ENCODE results near the gene PNO1.

Gene PNO1

DNA sequence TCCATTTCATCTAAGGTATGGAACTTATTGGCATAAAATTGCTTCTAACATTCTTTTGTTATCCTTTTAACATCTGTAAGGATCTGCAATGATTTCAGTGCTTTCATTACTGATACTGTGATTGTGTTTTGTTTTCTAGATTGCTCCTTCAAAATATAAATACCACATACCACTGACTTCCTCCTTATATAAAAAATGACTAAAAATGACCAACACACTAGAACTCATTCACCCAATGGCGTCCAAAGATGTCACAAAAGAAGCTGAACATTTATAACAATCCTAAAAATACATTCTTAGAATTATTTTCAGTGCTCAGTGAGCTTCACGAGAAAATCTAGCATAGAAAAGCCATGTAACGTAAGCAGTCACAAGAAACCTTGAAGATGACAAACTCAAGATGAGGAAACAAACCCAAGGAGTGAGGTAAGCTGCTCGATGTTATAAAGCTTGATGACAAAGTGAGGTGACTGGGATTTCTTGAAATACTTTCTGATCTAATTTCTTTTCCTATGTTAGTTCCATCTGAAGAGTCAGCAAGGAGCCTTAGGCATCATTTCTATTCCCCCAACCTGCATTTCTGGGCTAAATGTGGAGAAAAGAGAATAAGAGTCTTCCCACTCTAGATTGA, 42.6 kb downstream of the PNO1 start:
- no peak for TF ChIP-seq TAF1 (IDR thresholded peaks at IDR 0.05; ENCODE audit: low read depth, low read length)
- TF ChIP-seq PAX5 (IDR thresholded peaks at IDR 0.05; ENCODE audit: insufficient read depth, low read length, severe bottlenecking), result no peak
- TF ChIP-seq POU2F2 (IDR thresholded peaks at IDR 0.05; ENCODE audit: low read depth, low read length), result no peak
- FAIRE-seq, result no peak

DNA sequence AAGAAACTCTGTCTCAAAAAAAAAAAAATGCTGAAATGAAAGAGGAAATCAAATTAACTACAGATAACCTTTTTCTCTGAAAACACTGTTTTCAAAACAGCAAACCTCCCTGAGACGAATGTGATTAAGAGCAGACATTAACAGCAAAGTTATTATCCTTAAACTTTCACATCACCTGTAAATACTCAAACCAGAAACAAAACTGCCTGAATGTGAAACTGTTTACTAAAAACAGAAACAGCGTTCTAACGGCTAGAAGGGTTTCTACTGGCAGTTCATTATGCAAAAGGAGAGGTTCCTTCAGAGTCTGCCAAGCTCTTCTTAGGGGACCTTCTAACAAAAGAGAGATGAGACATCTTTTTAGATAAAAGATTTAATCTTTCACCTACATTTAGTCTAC, 45.9 kb downstream of the PNO1 start:
- DNase-seq (ENCODE audit: insufficient read length, low spot score) (peak; percentile 37), FAIRE-seq (peak; percentile 78)
- TF ChIP-seq TAF1 (IDR thresholded peaks at IDR 0.05; ENCODE audit: low read depth, low read length), result no peak
- no peak for TF ChIP-seq SPI1 (IDR thresholded peaks at IDR 0.05; ENCODE audit: low read depth, low read length)
- TF ChIP-seq POLR2A (IDR thresholded peaks at IDR 0.05; ENCODE audit: low read depth, low read length), result no peak
- TF ChIP-seq POU2F2 (IDR thresholded peaks at IDR 0.05; ENCODE audit: low read depth, low read length), result peak; percentile 94

More for the DNA sequence above, 42.6 kb downstream of the PNO1 start:
- no peak for DNase-seq (ENCODE audit: insufficient read length, low spot score)

DNA sequence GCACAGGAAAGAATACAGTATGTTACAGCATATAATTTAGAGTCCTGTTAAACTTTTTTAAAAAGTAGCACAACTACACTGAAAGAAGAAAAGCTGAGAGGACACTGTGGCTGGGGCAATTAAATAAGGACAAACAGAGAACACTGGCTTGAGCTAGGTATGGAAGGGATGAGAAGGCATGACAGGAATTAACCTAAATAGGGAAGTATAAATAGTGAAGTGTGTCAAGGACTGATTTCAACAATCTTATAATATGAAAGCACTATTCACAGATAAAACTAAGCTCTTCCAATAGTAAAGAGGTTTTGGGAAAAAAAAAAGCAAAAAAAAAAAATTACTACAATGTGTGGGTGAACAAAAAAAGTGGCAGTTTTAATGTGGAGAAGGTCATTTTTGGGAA, 49.1 kb downstream of the PNO1 start:
- TF ChIP-seq POLR2AphosphoS5 (IDR thresholded peaks at IDR 0.05; ENCODE audit: low read depth, low read length), result no peak
- no peak for TF ChIP-seq POU2F2 (IDR thresholded peaks at IDR 0.05; ENCODE audit: low read depth, low read length)
- no peak for TF ChIP-seq POLR2A (IDR thresholded peaks at IDR 0.05; ENCODE audit: low read depth, low read length)
- no peak for TF ChIP-seq SPI1 (IDR thresholded peaks at IDR 0.05; ENCODE audit: low read depth, low read length)
- TF ChIP-seq PAX5 (IDR thresholded peaks at IDR 0.05; ENCODE audit: insufficient read depth, low read length, severe bottlenecking), result no peak
- TF ChIP-seq TAF1 (IDR thresholded peaks at IDR 0.05; ENCODE audit: low read depth, low read length), result no peak
- DNase-seq (ENCODE audit: insufficient read length, low spot score) (no peak), FAIRE-seq (no peak)

DNA sequence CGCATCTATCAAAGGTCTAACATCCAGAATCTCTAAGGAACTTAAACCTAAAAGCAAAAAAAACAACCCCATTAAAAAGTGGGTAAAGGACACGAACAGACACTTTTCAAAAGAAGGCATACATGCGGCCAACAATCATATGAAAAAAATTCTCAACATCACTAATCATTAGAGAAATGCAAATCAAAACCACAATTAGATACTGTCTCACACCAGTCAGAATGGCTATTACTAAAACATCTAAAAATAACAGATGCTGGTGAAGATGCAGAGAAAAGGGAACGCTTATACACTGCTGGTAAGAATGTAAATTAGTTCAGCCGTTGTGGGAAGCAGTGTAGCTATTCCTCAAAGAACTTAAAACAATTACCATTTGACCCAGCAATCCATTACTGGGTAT, 56.7 kb downstream of the PNO1 start:
- TF ChIP-seq SPI1 (IDR thresholded peaks at IDR 0.05; ENCODE audit: low read depth, low read length), result peak; percentile 13; the same call in 1 of the 2 replicates
- TF ChIP-seq POLR2A (IDR thresholded peaks at IDR 0.05; ENCODE audit: low read depth, low read length), result no peak
- FAIRE-seq, result peak; percentile 82
- no peak for DNase-seq (ENCODE audit: insufficient read length, low spot score)

DNA sequence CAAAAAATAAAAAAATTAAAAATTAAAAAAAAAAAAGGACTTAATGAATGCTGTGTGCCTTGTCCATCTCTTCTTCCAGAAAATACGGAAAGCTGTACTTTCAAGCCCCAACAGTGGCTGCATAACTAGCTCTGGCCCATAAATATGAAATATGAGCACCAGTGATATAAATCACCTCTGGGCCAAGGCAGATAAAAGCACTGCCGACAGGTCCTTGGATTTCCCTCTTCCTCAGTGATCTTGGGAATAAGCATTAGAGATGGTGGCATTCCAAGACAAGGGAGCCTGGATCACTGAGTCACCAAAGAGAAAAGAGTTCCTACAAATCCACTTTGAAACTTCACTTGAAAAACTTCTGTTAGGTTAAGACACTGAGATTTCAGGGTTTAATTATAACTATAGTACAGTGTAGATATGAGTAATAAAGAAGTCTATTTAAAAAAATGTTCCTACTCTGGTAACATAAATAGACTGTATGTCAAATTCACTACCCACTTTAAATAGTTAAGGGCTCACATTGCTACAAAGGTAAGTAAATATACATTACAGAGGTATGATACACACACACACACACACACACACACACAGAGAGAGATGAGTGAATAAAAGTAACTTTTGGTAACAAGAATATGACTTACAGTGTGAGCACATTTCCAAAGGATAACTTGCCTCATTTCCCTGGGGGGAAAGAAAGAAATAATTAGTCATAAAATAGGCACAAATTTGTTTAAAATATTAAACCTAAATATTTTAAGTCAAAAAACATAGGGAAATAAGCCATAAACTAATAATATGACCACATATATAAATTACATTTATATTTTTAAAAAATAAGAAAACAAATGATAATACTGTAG, 59.0 kb downstream of the PNO1 start:
- DNase-seq (ENCODE audit: insufficient read length, low spot score) (no peak), FAIRE-seq (no peak)

DNA sequence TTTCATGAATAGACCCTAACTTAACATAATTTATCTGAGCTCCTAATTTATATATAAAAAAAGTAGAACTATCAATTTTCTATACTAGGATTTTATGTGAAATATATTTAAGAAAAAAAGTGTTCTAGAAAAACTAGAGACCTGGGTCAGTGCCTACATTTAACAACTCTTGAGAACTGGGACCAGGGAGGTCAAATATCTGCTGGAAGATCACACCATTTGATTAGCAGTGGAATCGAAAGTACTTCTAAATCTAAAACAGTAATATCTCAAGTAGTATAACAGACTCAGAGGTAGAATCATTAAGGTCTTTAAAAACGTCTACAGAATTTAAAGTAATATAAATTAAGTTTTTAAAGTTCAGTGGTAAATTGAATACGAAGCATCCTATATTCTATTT, 60.0 kb downstream of the PNO1 start:
- TF ChIP-seq PAX5 (IDR thresholded peaks at IDR 0.05; ENCODE audit: insufficient read depth, low read length, severe bottlenecking) (no peak), SPI1 (IDR thresholded peaks at IDR 0.05; ENCODE audit: low read depth, low read length) (no peak), POLR2A (IDR thresholded peaks at IDR 0.05; ENCODE audit: low read depth, low read length) (no peak), POU2F2 (IDR thresholded peaks at IDR 0.05; ENCODE audit: low read depth, low read length) (no peak), TAF1 (IDR thresholded peaks at IDR 0.05; ENCODE audit: low read depth, low read length) (no peak), POLR2AphosphoS5 (IDR thresholded peaks at IDR 0.05; ENCODE audit: low read depth, low read length) (no peak)
- FAIRE-seq, result no peak
- no peak for DNase-seq (ENCODE audit: insufficient read length, low spot score)

More for the DNA sequence above, 59.0 kb downstream of the PNO1 start:
- TF ChIP-seq POU2F2 (IDR thresholded peaks at IDR 0.05; ENCODE audit: low read depth, low read length) (no peak), SPI1 (IDR thresholded peaks at IDR 0.05; ENCODE audit: low read depth, low read length) (no peak), POLR2A (IDR thresholded peaks at IDR 0.05; ENCODE audit: low read depth, low read length) (no peak), PAX5 (IDR thresholded peaks at IDR 0.05; ENCODE audit: insufficient read depth, low read length, severe bottlenecking) (no peak)

DNA sequence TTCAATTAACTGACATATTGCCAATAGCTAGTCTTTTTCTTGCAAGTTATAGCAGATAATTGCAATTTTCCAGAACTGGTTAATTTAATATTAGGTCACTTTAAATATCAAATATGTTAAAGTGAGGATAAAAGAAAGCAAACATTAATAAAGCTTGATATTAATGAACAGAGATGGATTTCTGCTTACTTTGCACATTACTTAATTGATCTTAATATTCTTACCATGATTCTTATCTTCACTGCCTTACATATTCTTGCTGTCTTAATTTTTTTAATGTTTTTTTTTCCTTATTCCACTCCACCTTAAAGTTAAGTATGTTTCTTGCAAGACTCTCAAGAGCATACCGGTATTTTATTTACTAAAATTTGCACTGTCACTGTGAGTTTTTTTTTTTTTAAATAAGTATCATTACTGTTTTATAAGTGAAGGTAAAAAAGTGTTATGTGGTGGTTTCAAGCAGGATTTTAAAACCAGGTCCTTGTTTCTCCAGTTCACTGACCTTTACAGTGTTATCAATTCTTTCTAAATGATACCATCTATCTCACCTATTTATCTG, 60.7 kb downstream of the PNO1 start:
- FAIRE-seq, result no peak
- no peak for DNase-seq (ENCODE audit: insufficient read length, low spot score)
- no peak for TF ChIP-seq POLR2AphosphoS5 (IDR thresholded peaks at IDR 0.05; ENCODE audit: low read depth, low read length)
- no peak for TF ChIP-seq TAF1 (IDR thresholded peaks at IDR 0.05; ENCODE audit: low read depth, low read length)
- no peak for TF ChIP-seq POLR2A (IDR thresholded peaks at IDR 0.05; ENCODE audit: low read depth, low read length)
- TF ChIP-seq SPI1 (IDR thresholded peaks at IDR 0.05; ENCODE audit: low read depth, low read length), result no peak

DNA sequence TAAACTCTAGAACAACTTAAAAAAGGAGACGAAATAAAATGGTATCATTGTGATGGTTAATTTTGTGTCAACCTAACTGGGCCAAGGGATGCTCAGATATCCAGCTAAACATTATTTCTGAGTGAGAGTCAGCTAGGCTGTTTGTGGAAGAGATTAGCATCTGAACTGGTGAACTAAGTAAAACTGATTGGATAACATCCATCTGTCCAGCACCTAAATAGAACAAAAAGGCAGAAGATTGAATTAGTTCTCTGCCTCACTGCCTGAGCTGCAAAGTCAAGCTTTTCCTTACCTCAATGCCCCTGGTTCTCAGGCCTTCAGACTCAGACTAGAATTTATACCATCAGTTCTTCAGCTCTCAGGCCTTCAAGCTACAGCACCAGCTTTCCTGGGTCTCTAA, 64.6 kb downstream of the PNO1 start:
- FAIRE-seq (peak; percentile 79), DNase-seq (ENCODE audit: insufficient read length, low spot score) (no peak)
- no peak for TF ChIP-seq PAX5 (IDR thresholded peaks at IDR 0.05; ENCODE audit: insufficient read depth, low read length, severe bottlenecking)
- TF ChIP-seq TAF1 (IDR thresholded peaks at IDR 0.05; ENCODE audit: low read depth, low read length), result no peak
- TF ChIP-seq POLR2AphosphoS5 (IDR thresholded peaks at IDR 0.05; ENCODE audit: low read depth, low read length), result no peak

DNA sequence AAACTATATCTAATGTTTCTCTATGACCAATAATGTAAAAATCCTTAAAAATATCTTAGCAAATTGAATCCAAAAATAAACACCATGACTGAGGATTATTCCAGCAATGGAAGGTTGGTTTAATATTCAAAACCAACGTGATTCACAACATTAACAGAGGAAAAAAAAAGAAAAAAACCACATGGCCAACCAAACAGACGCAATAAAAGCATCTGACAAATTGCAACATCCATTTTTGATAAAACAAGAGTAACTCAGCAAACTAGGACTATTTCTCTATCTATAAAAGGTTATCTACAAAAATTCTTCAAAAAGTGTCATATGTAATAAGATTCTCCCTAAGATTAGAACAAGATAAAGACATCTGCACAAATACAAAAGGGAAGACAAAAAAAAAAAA, 65.7 kb downstream of the PNO1 start:
- TF ChIP-seq POU2F2 (IDR thresholded peaks at IDR 0.05; ENCODE audit: low read depth, low read length) (no peak), POLR2A (IDR thresholded peaks at IDR 0.05; ENCODE audit: low read depth, low read length) (no peak), TAF1 (IDR thresholded peaks at IDR 0.05; ENCODE audit: low read depth, low read length) (no peak), PAX5 (IDR thresholded peaks at IDR 0.05; ENCODE audit: insufficient read depth, low read length, severe bottlenecking) (no peak), POLR2AphosphoS5 (IDR thresholded peaks at IDR 0.05; ENCODE audit: low read depth, low read length) (no peak), SPI1 (IDR thresholded peaks at IDR 0.05; ENCODE audit: low read depth, low read length) (no peak)

DNA sequence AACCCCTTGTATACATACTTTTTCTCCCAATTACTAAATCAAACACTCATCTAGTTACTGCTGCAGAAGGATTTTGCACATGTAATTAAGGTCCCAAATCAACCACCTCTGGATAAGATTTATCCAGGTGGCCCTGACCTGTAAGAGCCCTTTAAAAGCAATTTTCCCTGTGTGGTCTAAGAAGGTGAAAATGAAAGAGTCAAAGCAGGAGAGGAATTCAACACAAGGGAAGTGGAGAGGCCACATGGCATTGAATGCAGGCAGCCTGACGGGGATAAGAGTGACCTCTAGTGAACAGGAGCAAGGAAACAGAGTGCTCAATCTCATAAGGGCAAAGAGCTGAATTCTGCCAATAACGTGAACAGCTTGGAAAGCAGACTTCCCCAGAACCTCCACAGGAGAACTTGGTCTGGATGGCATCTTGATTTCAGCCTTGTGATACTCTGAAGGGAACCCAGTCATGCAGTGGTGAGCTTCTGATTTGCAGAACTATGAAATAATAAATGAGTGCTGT, 67.5 kb downstream of the PNO1 start:
- no peak for DNase-seq (ENCODE audit: insufficient read length, low spot score)
- peak; percentile 94 for FAIRE-seq
- TF ChIP-seq TAF1 (IDR thresholded peaks at IDR 0.05; ENCODE audit: low read depth, low read length) (no peak), PAX5 (IDR thresholded peaks at IDR 0.05; ENCODE audit: insufficient read depth, low read length, severe bottlenecking) (no peak), POLR2A (IDR thresholded peaks at IDR 0.05; ENCODE audit: low read depth, low read length) (no peak), SPI1 (IDR thresholded peaks at IDR 0.05; ENCODE audit: low read depth, low read length) (peak; percentile 41; the same call in 1 of the 2 replicates), POU2F2 (IDR thresholded peaks at IDR 0.05; ENCODE audit: low read depth, low read length) (no peak), POLR2AphosphoS5 (IDR thresholded peaks at IDR 0.05; ENCODE audit: low read depth, low read length) (no peak)

More for the DNA sequence above, 65.7 kb downstream of the PNO1 start:
- no peak for FAIRE-seq
- DNase-seq (ENCODE audit: insufficient read length, low spot score), result no peak
